DMS114 treated with DMSO at 0.1 percent for 48 hours (cell line): ENCODE measurements around the gene KCNQ2.

Experiments used
- DNase-seq: peaks from one replicate; lab custom pipeline; 2025; ENCODE audit not compliant: unreplicated experiment; lab: John Stamatoyannopoulos, UW

Gene KCNQ2

DNA sequence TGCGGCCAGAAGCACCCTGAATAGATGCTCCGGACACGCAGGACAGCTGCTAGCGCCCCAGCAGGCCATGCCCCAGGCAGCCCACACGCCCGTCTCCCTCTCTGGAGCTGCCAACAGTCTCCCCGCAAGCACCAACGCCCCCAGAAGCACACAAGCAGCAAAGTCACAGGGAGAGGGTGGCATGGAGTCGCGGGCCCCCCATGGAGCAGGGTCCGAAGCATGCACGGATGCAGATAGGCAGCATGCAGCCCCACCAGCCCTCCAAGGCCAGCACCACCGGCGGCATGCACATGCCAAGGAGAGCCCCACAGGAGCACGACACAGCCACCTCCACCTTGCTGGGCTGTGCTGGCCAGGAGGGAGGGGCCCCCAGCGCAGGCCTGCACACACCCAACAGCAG lies 53.8 kb downstream of the KCNQ2 start:
- DNase-seq: no peak

DNA sequence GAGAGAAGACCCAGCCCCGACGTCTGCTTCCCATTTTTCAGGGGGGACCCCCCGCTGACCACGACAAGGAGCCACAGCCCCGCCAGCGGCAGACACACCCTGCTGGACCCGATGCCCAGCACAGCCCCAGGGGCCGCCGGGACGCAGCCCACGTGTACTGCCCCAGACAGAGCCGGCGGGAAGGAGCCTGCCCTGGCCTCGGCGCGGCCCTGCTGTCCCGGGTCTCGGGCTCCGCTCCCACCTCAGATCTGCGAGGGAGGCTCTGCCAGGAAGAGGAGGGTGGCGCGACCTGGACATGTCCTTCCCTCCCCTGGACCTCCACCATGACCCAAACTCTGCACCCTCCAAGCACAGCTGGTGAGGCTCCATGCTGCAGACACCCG lies 54.7 kb downstream of the KCNQ2 start:
- DNase-seq: no peak

DNA sequence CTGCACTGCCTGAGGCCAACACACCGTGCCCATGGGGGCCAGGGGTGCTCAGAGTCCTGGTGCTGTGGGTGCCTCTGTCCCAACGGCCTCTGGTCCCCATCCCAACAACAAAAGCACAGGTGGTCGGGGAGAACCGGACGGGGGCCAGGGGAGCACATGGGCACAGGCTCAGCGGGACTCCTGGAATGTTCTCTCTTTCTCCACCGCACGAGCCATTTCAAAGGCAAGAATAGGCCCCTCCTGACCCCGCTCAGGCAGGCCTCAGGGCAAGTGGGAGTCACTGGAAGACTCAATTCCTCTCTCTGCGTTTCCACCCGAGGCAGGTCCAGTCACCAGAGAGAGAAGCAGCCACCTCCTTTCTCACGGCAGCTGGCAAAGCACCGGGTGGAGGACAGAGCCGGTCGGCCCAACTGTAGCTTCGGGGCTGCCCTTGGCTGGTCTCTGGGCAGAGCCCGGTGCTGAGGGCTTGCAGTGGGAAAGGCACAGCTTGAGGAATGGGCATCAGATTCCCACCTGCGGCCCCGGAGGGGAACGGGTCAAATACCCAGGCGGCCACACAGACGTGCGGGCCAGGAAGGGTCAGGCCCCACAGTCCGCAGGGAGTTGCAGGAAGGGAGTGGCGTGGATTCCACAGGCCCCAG lies 55.2 kb downstream of the KCNQ2 start:
- DNase-seq: no peak

DNA sequence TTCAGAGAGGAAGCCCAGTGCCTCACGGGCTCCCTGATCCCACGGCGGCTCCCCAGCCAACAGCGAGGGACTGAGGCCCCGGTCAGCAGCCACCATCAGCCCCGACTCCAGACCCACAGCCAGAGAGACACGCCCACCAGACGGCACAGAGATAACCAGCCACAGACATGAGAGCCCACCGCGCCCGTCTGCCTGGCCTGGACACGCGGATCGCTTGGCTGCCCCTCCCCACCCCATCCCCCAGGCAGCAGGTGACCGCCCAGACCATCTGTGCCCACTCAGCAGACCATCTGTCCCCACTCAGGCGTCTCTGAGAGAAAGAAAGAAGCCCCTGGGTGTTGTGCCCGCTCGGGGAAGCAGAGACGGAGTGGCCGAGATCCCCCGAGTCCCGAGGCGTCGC lies 55.8 kb downstream of the KCNQ2 start:
- DNase-seq: no peak

DNA sequence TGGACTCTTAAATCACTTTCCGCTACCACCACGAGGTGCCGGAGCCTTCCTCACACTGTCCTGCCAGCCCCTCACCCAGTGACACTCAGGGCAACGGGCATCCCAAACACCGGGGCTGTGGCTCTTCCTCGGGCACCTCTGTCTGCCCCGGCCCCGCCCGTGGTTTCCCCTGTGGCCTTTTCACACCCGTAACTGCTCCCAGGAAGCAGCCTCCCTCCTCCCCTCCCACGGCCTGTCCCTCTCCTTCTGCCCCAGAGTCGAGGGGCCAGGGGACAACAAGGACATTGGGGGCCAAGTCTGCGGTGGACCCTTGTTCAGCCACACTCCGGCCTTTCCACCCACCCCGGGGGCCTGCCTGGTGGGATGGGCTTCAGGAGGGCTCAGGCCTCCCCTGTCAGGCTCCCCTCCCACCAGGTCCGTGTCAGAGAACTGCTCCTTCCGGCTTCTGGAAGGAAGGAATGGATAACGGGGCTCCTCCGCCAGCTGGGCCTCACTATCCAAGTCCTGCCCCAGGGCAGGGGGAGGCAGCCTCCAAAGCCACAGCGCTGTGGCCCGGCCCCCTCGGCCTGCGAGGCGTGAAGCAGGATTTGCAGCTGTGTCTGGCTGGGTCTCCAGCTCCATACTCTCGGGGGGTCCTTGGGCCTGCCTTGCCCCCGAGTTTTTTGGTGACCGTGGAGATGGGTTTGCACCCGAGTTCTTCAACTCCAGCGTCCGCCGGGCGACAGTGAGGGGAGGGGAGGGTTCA lies 56.6 kb downstream of the KCNQ2 start:
- no peak for DNase-seq

DNA sequence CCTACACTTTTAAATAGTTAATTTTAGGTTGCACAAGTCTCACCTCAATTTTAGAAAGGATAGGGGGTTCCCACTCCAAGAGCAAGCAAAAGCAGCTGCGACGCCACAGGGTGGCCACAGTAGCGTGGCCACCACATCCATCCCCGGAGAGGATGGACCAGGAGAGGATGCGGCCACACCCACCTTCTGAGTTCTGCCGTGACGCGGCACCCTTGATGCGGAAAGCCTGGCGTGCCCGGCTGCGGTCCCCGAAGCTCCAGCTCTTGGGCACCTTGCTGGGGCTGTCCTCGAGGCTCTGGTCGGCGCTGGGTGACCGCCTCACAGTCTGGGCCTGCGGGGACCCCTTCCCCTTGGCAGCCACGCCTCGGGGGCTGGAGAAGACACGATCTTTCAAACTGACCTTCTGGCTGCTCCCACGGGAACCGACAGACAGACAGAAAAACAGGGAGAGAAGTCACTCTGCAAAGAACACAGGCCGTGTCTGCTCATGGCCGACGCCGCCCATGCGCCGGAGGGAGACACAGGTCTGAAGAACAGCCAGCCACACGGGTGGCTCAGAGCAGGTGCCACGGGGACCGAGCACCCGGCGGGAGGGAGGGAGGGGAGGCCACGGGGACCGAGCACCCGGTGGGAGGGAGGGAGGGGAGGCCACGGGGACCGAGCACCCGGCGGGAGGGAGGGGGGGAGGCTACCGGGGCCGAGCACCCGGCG lies 57.6 kb downstream of the KCNQ2 start:
- no peak for DNase-seq

DNA sequence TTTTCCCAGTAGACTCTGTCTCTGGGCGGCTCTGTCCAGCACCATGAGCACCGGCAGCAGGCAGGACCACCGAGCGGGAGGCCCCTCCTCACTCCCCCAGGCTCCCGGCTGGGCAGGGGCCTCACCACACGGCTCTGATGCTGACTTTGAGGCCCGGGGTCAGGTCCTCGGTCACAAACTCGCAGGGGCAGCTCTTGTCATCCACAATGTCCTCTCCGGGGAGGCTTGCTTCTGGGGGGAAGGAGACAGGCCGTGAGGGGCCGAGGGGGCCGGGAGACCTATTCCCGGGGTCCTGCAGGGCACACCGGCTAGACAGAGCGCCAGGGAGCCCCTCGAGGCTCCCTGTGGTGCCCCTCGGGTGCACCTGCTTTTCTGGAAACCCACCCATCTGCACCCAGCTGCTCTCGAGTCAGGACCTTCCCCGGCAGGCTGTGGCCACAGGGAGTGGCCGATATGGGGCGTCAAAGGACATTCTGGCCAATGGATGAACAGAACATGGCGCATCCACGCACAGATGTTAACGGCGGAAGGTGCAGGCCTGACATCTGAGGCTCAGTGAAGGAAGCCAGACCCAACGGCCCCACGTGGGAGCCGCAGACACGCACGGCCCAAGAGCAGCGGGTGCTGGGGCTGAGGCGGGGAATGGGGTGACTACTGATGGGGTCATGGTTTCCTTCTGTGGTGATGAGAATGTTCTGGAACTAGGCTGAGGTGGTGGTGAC lies 58.3 kb downstream of the KCNQ2 start:
- no peak for DNase-seq

DNA sequence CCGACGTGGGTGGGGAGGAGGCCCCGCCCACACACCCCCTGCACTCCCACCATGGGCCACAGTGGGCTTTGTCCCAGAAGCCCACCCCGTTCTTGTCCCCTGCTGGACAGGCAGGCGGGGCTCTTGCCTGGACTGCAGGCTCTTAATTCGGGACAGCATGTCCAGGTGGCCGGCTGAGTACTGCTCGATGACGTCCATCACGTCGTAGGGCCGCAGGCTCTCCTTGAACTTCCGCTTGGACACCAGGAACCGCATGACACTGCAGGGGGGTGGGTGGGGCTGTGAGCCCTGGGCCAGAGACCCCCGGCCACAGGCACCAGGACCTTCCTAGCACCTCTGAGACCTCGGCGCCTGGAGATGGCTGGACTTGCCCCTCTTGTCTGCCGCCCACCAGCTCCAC lies 59.1 kb downstream of the KCNQ2 start:
- no peak for DNase-seq

DNA sequence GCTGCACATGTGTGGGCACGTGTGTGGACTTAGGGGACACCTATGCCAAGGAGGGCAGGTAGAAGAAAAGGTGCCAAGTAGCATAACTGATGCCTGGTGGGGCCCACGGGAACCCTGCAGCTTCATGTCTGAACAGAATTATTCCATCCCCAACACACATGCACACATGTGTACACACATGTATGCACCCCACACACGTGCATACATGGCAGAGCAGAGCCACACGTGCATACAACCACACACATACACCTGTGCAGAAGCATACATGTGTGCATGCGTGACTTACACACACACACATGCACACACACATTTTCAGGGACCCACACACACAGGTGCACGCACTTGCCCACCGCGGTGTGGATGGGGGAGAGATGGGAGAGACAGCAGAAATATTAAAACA lies 59.6 kb downstream of the KCNQ2 start:
- DNase-seq: no peak

DNA sequence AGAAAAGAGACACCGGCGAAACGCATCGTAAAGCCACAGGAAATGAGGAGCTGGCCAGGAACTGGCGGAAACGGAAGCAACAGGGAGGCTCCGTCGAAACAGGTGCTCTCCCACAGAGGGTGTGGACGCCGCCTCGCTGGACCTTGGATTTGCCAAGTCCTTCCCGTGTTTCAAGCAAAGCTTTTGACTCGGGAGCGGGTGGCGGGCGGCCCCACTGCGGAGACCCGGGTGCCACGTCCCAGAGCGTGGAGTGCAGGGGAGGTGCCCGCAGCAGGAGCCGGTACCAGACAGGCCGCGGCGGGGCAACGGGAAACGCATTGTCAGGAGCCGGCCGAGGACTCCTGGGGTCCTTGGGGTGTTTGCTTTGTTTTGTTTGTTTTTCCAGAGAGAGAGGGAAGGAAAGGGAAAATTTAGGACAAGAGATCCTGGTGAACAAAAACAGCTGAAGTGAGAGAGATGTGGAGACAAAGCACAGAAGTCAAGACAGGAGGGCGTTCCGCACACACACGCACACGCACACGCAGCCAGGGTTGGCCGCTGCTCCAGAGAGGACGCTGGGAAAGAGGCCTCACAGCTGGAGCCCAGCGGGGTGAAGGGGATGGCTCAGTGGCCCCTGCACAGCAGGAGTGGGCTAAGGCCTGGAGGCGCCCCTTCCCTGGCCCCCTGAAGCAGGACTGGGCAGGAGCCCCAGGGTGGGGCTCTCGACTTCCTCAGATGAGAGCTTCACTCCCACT lies 60.4 kb downstream of the KCNQ2 start:
- DNase-seq: no peak

DNA sequence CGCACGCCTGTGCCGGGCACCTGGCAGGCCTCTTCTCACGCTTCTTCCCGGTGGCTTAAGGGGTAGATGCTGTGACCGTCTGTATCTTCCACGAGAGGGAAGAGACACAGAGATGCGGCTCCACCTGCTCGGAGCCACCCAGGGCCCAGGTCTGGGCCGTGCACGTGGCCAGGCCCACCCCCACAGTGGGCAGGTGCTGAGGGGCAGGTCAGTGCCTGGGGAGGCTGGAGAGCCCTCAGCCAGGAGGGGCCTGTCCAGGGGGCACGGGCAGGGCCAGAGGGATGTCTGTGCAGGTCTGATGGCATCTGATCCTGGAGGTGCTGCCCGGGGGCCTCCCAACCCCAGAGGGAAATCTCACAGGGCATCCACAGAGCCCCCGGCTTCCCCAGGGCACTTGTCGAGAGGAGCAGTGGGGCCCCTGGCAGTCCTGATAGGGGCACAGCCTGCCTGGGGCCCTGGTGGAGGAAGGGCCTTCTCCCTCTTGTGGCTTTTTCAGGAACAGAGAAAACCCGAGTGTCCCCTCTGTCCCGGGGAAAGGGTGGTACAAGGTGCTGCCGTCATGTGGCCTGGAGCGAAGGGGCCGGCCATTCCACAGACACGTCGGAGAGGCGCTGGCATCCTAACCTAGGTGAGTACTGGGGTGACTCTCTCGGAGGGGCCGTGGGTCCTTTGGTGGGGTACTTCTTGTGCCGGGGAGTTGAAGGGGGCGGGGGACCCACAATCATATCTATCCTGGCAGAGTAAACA lies 61.1 kb downstream of the KCNQ2 start:
- no peak for DNase-seq

DNA sequence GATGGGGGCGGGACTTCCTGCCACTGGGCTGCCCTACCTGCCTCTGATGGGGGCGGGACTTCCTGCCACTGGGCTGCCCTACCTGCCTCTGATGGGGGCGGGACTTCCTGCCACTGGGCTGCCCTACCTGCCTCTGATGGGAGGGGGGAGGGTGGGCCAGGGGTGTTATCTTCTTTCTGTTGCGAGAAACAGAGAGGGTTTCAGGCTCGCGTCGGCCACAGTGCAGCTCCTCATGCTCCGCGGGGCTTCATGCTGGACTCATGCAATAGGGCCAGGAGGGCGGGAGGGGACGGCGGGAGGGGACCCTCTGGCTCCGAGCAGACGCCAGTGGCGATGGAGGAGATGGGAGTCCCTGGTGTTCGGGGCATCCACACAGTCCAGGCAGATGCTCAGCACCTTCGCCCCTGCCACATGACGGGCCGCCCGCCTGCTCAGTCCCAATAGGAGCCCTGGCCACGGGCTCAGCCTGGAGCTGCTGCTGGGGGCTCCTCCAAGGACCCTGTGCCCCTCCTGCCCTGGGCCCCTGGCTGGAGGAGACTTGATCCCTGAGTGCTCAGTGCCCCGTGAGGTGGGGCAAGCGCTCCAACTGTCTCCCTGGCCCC lies 62.5 kb downstream of the KCNQ2 start:
- no peak for DNase-seq

DNA sequence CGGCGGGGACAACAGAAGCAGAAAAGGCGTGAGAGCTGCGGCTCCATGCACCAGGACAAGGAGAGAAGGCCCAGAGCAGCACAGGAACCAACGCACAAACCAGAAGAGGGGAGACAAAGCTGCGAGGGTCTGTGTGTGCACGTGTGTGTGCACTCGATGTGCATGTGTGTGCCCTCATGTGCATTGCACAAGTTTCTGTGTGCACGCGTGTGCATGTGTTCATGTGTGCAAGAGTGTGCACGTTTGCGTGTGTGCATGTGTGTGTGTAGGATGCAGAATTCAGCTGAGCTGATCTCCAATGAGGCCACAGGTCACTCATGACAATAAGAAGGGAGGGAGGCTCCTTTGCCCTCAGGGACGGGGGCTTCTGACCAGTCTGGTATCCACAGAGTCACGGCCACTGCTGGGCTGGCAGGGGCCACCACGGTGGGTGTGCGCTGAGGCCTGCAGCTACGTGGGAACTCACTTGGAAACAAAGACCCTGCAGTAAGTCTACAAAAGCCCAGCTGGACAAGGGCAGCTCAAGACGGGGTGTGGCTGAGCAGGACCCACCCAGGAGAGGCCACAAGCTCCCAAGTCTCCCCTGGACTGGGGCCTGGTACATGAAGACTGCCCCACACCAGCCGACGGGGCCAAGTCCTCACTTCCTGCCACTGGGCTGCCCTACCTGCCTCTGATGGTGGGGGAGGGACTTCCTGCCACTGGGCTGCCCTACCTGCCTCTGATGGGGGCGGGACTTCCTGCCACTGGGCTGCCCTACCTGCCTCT lies 63.2 kb downstream of the KCNQ2 start:
- no peak for DNase-seq

DNA sequence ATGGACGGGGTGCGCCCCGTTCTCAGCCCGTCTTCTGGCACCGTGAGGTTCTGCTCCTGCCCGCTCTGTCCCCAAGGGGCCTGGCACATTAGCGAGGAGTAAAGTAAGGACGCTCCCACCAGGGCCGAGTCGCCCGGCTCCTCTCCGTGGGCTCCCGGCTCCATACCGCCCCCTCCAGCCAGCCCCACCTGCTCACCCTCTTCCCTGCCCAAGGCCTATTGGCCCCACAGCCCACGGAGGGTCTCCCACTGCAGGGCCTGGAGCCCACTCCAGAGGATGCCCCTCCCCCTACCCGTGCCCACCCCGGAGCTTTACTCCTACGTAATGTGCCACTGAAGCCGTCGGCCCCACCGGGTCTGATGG lies 63.8 kb downstream of the KCNQ2 start:
- DNase-seq: no peak

DNA sequence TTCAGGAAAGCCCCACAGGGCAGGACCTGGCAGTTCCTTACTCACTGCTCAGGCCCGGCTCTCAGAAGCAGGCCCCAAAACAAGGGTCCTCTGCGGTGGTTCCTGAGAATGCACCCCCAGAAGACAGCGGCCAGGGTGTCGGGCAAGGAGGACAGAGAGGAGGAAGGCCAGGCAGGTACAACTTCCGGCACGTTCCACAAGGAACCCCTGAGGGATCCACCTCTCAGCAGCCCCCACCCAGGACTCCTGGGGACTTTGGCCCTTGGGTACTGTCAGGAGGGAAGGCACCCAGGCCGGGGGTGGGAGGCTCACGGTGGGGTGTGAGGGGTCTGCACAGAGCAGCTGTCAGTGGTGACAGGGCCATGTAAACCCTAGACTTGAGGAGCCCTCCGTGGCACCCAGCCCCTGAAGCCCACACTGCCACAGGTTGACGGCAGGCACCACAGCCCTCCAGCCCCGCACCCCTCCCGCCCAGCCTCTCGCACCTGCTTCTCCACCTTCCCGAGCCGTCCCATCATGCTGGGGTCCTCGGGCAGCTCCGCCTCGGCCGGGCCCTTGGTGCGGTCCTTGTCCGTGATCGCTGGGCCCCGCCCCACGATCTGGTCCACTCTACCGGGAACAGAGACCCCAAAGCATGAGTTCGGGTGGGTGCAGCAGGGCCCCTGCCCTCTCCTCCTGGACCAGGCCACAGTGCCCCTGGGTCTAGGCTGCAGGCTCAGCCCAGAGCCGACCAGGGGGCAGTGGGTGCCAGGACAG lies 64.3 kb downstream of the KCNQ2 start:
- no peak for DNase-seq

DNA sequence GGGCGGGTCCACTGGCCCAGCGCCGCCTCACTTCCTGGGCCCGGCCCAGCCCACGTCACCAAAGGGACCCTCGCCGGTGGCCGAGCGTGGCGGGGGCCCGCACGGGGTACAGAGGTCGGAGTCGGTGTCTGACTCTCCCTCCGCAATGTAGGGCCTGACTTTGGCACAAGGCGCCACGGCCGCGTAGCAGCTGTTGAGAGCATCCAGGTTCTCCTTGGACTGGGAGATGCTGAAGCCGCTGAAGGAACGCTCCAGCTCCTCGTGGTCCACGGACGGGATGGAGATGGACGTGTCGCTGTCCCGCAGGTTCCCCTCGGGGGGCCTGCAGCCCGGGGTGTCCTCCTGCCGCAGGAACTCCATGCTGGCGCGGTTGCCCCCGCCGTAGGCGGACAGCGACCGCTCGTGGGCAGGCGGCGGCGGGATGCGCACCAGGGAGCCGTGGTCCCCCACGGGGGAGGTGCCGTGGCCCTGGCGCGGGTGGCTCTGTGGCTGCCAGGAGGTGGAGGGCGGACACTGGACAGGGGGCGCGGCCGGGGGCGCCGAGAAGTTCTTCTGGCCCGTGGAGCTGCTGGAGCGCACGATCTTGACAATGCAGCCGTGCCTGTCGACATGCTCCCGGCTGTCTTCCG lies 65.7 kb downstream of the KCNQ2 start:
- no peak for DNase-seq

DNA sequence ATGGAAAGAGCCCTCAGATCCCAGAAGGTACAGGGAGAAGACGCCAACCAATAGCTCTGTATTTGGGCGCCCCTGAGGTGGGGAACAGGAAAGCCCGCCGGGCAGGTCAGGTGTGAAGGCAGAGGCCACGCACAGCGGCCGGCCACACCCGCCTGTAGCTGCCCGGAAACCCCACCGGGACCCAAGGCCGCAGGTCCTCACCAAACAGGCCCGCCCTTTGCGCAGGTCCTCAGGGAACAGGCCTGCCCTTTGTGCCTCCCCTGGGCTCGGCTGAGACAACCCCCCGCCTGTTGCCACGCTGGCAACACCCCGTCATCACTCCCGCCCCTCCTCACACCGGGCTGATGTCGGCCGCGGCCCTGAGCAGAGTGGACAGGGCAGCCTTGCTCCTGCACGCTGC lies 66.4 kb downstream of the KCNQ2 start:
- no peak for DNase-seq

DNA sequence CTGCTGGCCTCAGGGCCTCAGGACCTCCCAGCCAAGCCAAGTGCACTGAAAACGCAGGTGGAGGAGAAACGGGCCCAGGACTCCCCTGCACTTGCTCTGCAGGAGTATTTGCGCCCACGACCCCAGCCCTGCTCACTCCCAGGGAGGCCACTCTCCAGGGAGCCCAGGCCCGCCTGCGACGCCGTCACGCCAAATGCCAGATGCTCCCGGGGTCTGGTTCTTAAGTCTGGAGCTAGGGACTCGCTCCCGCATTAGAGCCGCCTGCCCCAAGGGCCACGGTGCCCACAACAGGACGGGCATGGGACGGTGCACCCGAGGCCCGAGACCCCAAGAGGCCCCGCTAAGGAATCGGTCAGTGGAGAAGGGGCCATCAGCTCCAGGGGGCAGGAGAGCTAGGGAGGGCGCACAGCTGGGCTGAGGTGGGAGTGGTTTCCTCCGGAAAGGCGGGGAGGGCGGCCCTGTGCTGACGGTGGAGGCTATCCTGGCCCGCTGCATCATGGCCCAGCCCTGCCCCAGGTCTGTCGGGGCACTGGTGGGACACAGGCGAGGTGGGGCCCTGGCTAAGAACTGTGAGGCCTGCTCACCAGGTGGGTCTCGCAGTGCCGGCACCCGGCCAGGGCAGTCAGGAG lies 67.2 kb downstream of the KCNQ2 start:
- DNase-seq: no peak
